H1 (cell line): ENCODE results near the gene CDC73. TPM values are rescaled to one million over a fixed set of nuclear protein-coding genes. Genes with fewer than 3 reads are reported as not detected.

ENCODE experiments used
- CTCF ChIA-PET: fragments of 300-600 bp; sonication (Branson Sonifier 250); formaldehyde crosslinking; loops from one replicate; lab custom pipeline; 2021; ENCODE audit not compliant: partially characterized antibody; lab: Charles Lee
- POLR2A ChIA-PET: fragments of 300-600 bp; sonication (Branson Sonifier 250); formaldehyde crosslinking; loops from one replicate; lab custom pipeline; 2021; ENCODE audit warnings: inconsistent platforms; ENCODE audit not compliant: partially characterized antibody; lab: Charles Lee
- DNase-seq, 2 experiments: peaks; one replicate each; pipeline versions ENCODE4 v3.0.0 to v3.0.0-alpha.2; 2010 to 2022; ENCODE audit warnings: low spot score in 2 of 2, low read depth in 1 of 2, mixed read lengths in 1 of 2
- FAIRE-seq: peaks from 2 replicates; lab custom pipeline; 2011; peaks lifted over from hg19 to GRCh38; lab: Jason Lieb, UNC
- H2AFZ ChIP-seq: 2 replicates; pipeline ENCODE4 v1.8.1; 2012; ENCODE audit warnings: low read length, inconsistent platforms
- H2AK5ac ChIP-seq: 2 replicates; pipeline ENCODE4 v1.6.1; 2013; ENCODE audit warnings: low read depth, low read length
- H2BK120ac ChIP-seq: replicated peaks from 2 replicates; pipeline ENCODE3; 2013; ENCODE audit warnings: low read depth, low read length, inconsistent platforms
- H2BK12ac ChIP-seq: 2 replicates; pipeline ENCODE4 v1.6.1; 2013; ENCODE audit warnings: low read depth, low read length
- H2BK15ac ChIP-seq: 2 replicates; pipeline ENCODE4 v1.6.1; 2013; ENCODE audit warnings: low read length
- H2BK20ac ChIP-seq: 2 replicates; pipeline ENCODE4 v1.6.1; 2013; ENCODE audit warnings: low read length
- H2BK5ac ChIP-seq: 2 replicates; pipeline ENCODE4 v1.6.1; 2013; ENCODE audit warnings: low read depth, low read length
- H3K14ac ChIP-seq: 2 replicates; pipeline ENCODE4 v1.6.1; 2013; ENCODE audit warnings: inconsistent platforms; ENCODE audit not compliant: insufficient read length
- H3K18ac ChIP-seq: 2 replicates; pipeline ENCODE4 v1.6.1; 2013; ENCODE audit warnings: low read length; ENCODE audit errors: extremely low read depth
- H3K23ac ChIP-seq: 2 replicates; pipeline ENCODE4 v1.6.1; 2013; ENCODE audit warnings: inconsistent platforms; ENCODE audit not compliant: insufficient read length
- H3K23me2 ChIP-seq: 2 replicates; pipeline ENCODE4 v1.6.1; 2013; ENCODE audit warnings: low read depth, low read length
- H3K27ac ChIP-seq: 2 replicates; pipeline ENCODE4 v1.6.1; 2011; ENCODE audit warnings: low read depth, low read length, inconsistent platforms
- H3K27me3 ChIP-seq, 4 experiments: replicated peaks in 1 of 4; 1 replicate in 1 of 4; 2 replicates in 3 of 4; pipeline versions ENCODE4 v1.6.1 to v1.8.1; 2011 to 2013; ENCODE audit warnings: low read length in 3 of 4, mild to moderate bottlenecking in 3 of 4, inconsistent platforms in 2 of 4, mixed read lengths in 2 of 4, moderate library complexity in 1 of 4; ENCODE audit not compliant: control insufficient read depth in 3 of 4, insufficient read depth in 3 of 4; ENCODE audit errors: extremely low read depth in 1 of 4
- H3K36me3 ChIP-seq, 4 experiments: 2 replicates each; pipeline versions ENCODE4 v1.6.1 to v1.8.1; 2011 to 2013; ENCODE audit warnings: mild to moderate bottlenecking in 4 of 4, low read length in 3 of 4, moderate library complexity in 2 of 4, control low read depth in 1 of 4, inconsistent platforms in 1 of 4; ENCODE audit not compliant: insufficient read depth in 4 of 4, control insufficient read depth in 2 of 4
- H3K4ac ChIP-seq: replicated peaks from 2 replicates; pipeline ENCODE3; 2013; ENCODE audit warnings: low read length, low read depth, mixed read lengths, inconsistent platforms; ENCODE audit not compliant: insufficient read length
- H3K4me1 ChIP-seq, 4 experiments: replicated peaks in 1 of 4; 1 replicate in 1 of 4; 2 replicates in 3 of 4; pipeline versions ENCODE4 v1.6.1 to v1.8.1; 2011 to 2013; ENCODE audit warnings: low read length in 3 of 4, inconsistent platforms in 2 of 4, mixed read lengths in 1 of 4; ENCODE audit not compliant: insufficient read depth in 4 of 4, control insufficient read depth in 3 of 4
- H3K4me2 ChIP-seq, 2 experiments: 2 replicates each; pipeline versions ENCODE4 v1.6.1 to v1.8.1; 2011 to 2013; ENCODE audit warnings: low read depth in 2 of 2, low read length in 2 of 2, control low read depth in 1 of 2, inconsistent platforms in 1 of 2, mild to moderate bottlenecking in 1 of 2; ENCODE audit not compliant: insufficient read depth in 1 of 2
- H3K4me3 ChIP-seq, 4 experiments: fragments of 200-600, 300-600 bp in 1 of 4; sonication (generic), shearing (Covaris generic), sonication (Bioruptor Twin) in 1 of 4; 2 replicates each; pipeline versions ENCODE4 v1.5.1 to v1.8.1; 2011 to 2016; ENCODE audit warnings: low read length in 4 of 4, low read depth in 3 of 4, control low read depth in 2 of 4, inconsistent platforms in 2 of 4, mild to moderate bottlenecking in 2 of 4, mixed read lengths in 1 of 4, moderate library complexity in 1 of 4; ENCODE audit not compliant: insufficient read depth in 2 of 4; ENCODE audit errors: extremely low read depth in 1 of 4
- H3K56ac ChIP-seq: replicated peaks from 2 replicates; pipeline ENCODE3; 2013; ENCODE audit warnings: low read depth, mild to moderate bottlenecking, mixed read lengths, low read length, inconsistent platforms; ENCODE audit not compliant: insufficient read length
- H3K79me1 ChIP-seq: 2 replicates; pipeline ENCODE4 v1.6.1; 2013; ENCODE audit warnings: low read depth, low read length, control low read depth
- H3K79me2 ChIP-seq, 2 experiments: 2 replicates each; pipeline versions ENCODE4 v1.6.1 to v1.8.1; 2012 to 2013; ENCODE audit warnings: low read length in 2 of 2, mild to moderate bottlenecking in 2 of 2, inconsistent platforms in 1 of 2; ENCODE audit not compliant: insufficient read depth in 2 of 2, control insufficient read depth in 1 of 2
- H3K9ac ChIP-seq, 4 experiments: replicated peaks in 1 of 4; 1 replicate in 1 of 4; 2 replicates in 3 of 4; pipeline versions ENCODE4 v1.6.1 to v1.8.1; 2011 to 2013; ENCODE audit warnings: low read depth in 3 of 4, low read length in 3 of 4, control low read depth in 2 of 4, mild to moderate bottlenecking in 2 of 4, moderate library complexity in 2 of 4, inconsistent platforms in 1 of 4; ENCODE audit errors: extremely low read depth in 1 of 4
- H3K9me3 ChIP-seq, 2 experiments: 2 replicates each; pipeline versions ENCODE4 v1.6.1 to v1.8.1; 2012 to 2013; ENCODE audit warnings: mild to moderate bottlenecking in 2 of 2, moderate library complexity in 2 of 2, control low read depth in 1 of 2, inconsistent platforms in 1 of 2, low read depth in 1 of 2, low read length in 1 of 2, mixed read lengths in 1 of 2; ENCODE audit not compliant: insufficient read depth in 2 of 2
- H4K20me1 ChIP-seq, 2 experiments: replicated peaks in 1 of 2; 2 replicates each; pipeline versions ENCODE3 to v1.8.1; 2011 to 2013; ENCODE audit warnings: inconsistent platforms in 2 of 2, low read length in 2 of 2, mild to moderate bottlenecking in 1 of 2; ENCODE audit not compliant: insufficient read depth in 2 of 2, control insufficient read depth in 1 of 2
- H4K5ac ChIP-seq: 2 replicates; pipeline ENCODE4 v1.6.1; 2013; ENCODE audit warnings: low read length, low read depth, mixed read lengths, inconsistent platforms; ENCODE audit not compliant: insufficient read length
- H4K8ac ChIP-seq: 2 replicates; pipeline ENCODE4 v1.8.0; 2013; ENCODE audit warnings: mild to moderate bottlenecking, moderate library complexity, low read length, inconsistent platforms; ENCODE audit not compliant: insufficient read depth; ENCODE audit errors: extremely low read depth
- H4K91ac ChIP-seq: replicated peaks from 2 replicates; pipeline ENCODE3; 2013; ENCODE audit warnings: low read length, mixed read lengths, inconsistent platforms; ENCODE audit not compliant: insufficient read length
- CBX8 ChIP-seq: fragments of 300-800, 300-1000 bp; sonication (generic); IDR thresholded peaks from 2 replicates; pipeline ENCODE4 v1.7.1; 2016; ENCODE audit warnings: low read depth, low read length, borderline replicate concordance
- HDAC2 ChIP-seq, 2 experiments: fragments of 300-600 bp in 1 of 2; sonication (generic) in 1 of 2; IDR thresholded peaks; 2 replicates each; pipeline ENCODE4 v1.6.1; 2011 to 2012; ENCODE audit warnings: low read depth in 2 of 2, low read length in 2 of 2, mild to moderate bottlenecking in 2 of 2, moderate library complexity in 2 of 2, borderline replicate concordance in 1 of 2, inconsistent platforms in 1 of 2
- JUND ChIP-seq: IDR thresholded peaks from 2 replicates; pipeline ENCODE4 v1.6.1; 2011; ENCODE audit warnings: mild to moderate bottlenecking, improper control_type of control experiment, low read length
- KDM4A ChIP-seq: IDR thresholded peaks from one replicate; pipeline ENCODE4 v1.7.1; 2012; ENCODE audit warnings: low read depth, mild to moderate bottlenecking, moderate library complexity, low read length, inconsistent platforms; ENCODE audit not compliant: severe bottlenecking
- KDM5A ChIP-seq: fragments of 200-600 bp; IDR thresholded peaks from 2 replicates; pipeline ENCODE4 v1.7.1; 2012; ENCODE audit warnings: mild to moderate bottlenecking, low read length, inconsistent platforms, mixed read lengths
- POLR2A ChIP-seq, 2 experiments: IDR thresholded peaks; 1 replicate in 1 of 2; 2 replicates in 1 of 2; pipeline ENCODE4 v1.6.1; 2011; ENCODE audit warnings: low read depth in 2 of 2, low read length in 2 of 2, mild to moderate bottlenecking in 2 of 2; ENCODE audit errors: control extremely low read depth in 1 of 2
- POU5F1 ChIP-seq: IDR thresholded peaks from 2 replicates; pipeline ENCODE4 v1.6.1; 2011; ENCODE audit warnings: low read depth, mild to moderate bottlenecking, low read length, moderate library complexity
- RNF2 ChIP-seq: fragments of 200-900, 300-1000 bp; sonication (generic); IDR thresholded peaks from 2 replicates; pipeline ENCODE4 v1.7.1; 2016; ENCODE audit warnings: borderline replicate concordance, low read depth, mild to moderate bottlenecking, antibody characterized with exemption, low read length; ENCODE audit not compliant: poor library complexity, severe bottlenecking; ENCODE audit errors: missing control alignments
- RXRA ChIP-seq: IDR thresholded peaks from 2 replicates; pipeline ENCODE4 v1.6.1; 2011; ENCODE audit warnings: low read depth, mild to moderate bottlenecking, low read length, moderate library complexity; ENCODE audit not compliant: insufficient read depth
- SAP30 ChIP-seq: fragments of 300-600 bp; sonication (generic); IDR thresholded peaks from 2 replicates; pipeline ENCODE4 v1.7.1; 2012; ENCODE audit warnings: low read length, moderate library complexity, mild to moderate bottlenecking, inconsistent platforms; ENCODE audit not compliant: insufficient read depth, insufficient replicate concordance
- SUZ12 ChIP-seq: fragments of 200-600 bp; sonication (generic); IDR thresholded peaks from 2 replicates; pipeline ENCODE4 v1.6.1; 2012; ENCODE audit warnings: mild to moderate bottlenecking, inconsistent platforms, low read length, moderate library complexity, mixed read lengths
- USF2 ChIP-seq: IDR thresholded peaks from 2 replicates; pipeline ENCODE4 v1.6.1; 2011; ENCODE audit warnings: low read length, improper control_type of control experiment
- WGBS, 2 experiments: shearing (Covaris generic) in 1 of 2; methylation state at CpG; one replicate each; pipeline versions ENCODE4 v1.1.6 to v1.1.7; 2013 to 2015; ENCODE audit warnings: low lambda C conversion rate in 2 of 2, mixed read lengths in 2 of 2, inconsistent platforms in 1 of 2, low coverage in 1 of 2, missing lambda C conversion rate in 1 of 2; ENCODE audit not compliant: insufficient replicate concordance in 2 of 2, insufficient coverage in 1 of 2, insufficient read length in 1 of 2; ENCODE audit errors: extremely low coverage in 1 of 2, missing lambda C conversion rate in 1 of 2; 5-methylcytosine and 5-hydroxymethylcytosine counted together
- polyA plus RNA-seq, 7 experiments: library from polyadenylated mRNA; depleted of rRNA in 3 of 7; stranded (reverse) in 5 of 7; unstranded in 2 of 7; fragments of >200 nt in 5 of 7; fragments of 200-250 nt in 2 of 7; gene quantifications; 1 replicate in 5 of 7; 2 replicates in 1 of 7; 4 replicates in 1 of 7; pipeline versions ENCODE4 v1.2.1 to v1.2.3, GENCODE V29; 2011 to 2013; ENCODE audit warnings: missing spikeins in 2 of 7, mixed read lengths in 2 of 7
- total RNA-seq: library from RNA; stranded (reverse); fragmentation: NEBNext Ultra II Directional; extraction: Animal tissue kit (Norgen Biotek cat#: 25700); gene quantifications from 2 replicates; pipeline ENCODE4 v1.2.1, GENCODE V29; 2021

CDC73 gene
- total and polyA plus RNA-seq, 2 of the 8 experiments (the other 6 are each of a cell fraction or from before 2014, with no cell fraction given): 9.8 to 64.0 TPM

GRCh38 chr1:193110246-193110645, 11.6 kb upstream of the CDC73 start:
- 100% methylated on average over 1 of the region's 1 CpG; no CpG with 5 or more reads in 1 of the 2 experiments for WGBS, 2 experiments

More at GRCh38 chr1:193110246-193110645, 11.6 kb upstream of the CDC73 start:
- FAIRE-seq (no peak), DNase-seq (no peak)
- Histone ChIP-seq H3K4me2 (no peak overlapping the region), H2AFZ (no peak overlapping the region), H3K14ac (no peak overlapping the region), H4K5ac (no peak overlapping the region), H3K4me1 (peaks cover 0 to 12% (median 6%) of the 10 kb centered on the region in 4 experiments; a peak in 6 of 7 replicates), H2BK20ac (no peak overlapping the region), H3K9me3 (no peaks in the 10 kb centered on the region), H3K4ac (no peak overlapping the region), H3K56ac (no peak overlapping the region), H2AK5ac (no peak overlapping the region), H3K9ac (no peak overlapping the region), H3K4me3 (no peak overlapping the region), H4K20me1 (no peaks in the 10 kb centered on the region), H3K27ac (no peak overlapping the region), H2BK12ac (no peak overlapping the region), H2BK5ac (no peak overlapping the region), H3K36me3 (no peaks in the 10 kb centered on the region), H3K79me1 (no peaks in the 10 kb centered on the region), H3K23me2 (no peaks in the 10 kb centered on the region), H3K79me2 (no peaks in the 10 kb centered on the region), H2BK120ac (no peak overlapping the region), H3K18ac (no peak overlapping the region), H4K91ac (no peak overlapping the region), H3K27me3 (peaks cover 0 to 1% (median 0%) of the 10 kb centered on the region in 4 experiments; a peak in 1 of 7 replicates), H3K23ac (no peak overlapping the region), H2BK15ac (no peak overlapping the region), H4K8ac (no peak overlapping the region)
- TF ChIP-seq RXRA: no peak
- TF ChIP-seq KDM5A: no peak
- TF ChIP-seq HDAC2 (IDR thresholded peaks at IDR 0.05; ENCODE audit: borderline replicate concordance in 1 of 2, low read depth in 2 of 2, low read length in 2 of 2): no peak
- no peak for TF ChIP-seq SUZ12
- no peak for TF ChIP-seq JUND
- no peak for TF ChIP-seq POLR2A (IDR thresholded peaks at IDR 0.05; ENCODE audit: control extremely low read depth in 1 of 2, low read depth in 2 of 2, low read length in 2 of 2)
- no peak for TF ChIP-seq SAP30
- no peak for TF ChIP-seq RNF2
- TF ChIP-seq USF2: no peak
- TF ChIP-seq POU5F1: no peak
- no peak for TF ChIP-seq CBX8
- no peak for TF ChIP-seq KDM4A
- POLR2A ChIA-PET: interaction anchor here (0.8 kb wide), 1 partner anchor 16 kb away, joined by 3 read pairs; no protein-coding TSS in a partner anchor
- CTCF ChIA-PET: no interaction called here
